ENCODE results near the gene ECPAS.
"Not testable (repeated sequence)": the region's sequence is repeated elsewhere in the genome, so short reads cannot be mapped to it uniquely, and the experiment has no call there.

Gene ECPAS

GRCh38 chr9:111334318-111334863 lies 149.8 kb downstream of the ECPAS start:
- DNase-seq, result not testable (repeated sequence)

- no peak for DNase-seq
Measured at GRCh38 chr9:111330124-111330523, 154.1 kb downstream of the ECPAS start, which contains the start of gene OR2K2. OR2K2 (minus strand) TSS chr9:111330224; CDS start chr9:111328433, 1,791 bp downstream.

- DNase-seq, result no peak
Measured at GRCh38 chr9:111320631-111321030, 163.6 kb downstream of the ECPAS start.

GRCh38 chr9:111316796-111317195 lies 167.4 kb downstream of the ECPAS start:
- no peak for DNase-seq
